Pancreas (tissue), 10 donors: ENCODE measurements around the gene CFAP299. TPM values are rescaled to one million over a fixed set of nuclear protein-coding genes. Genes with fewer than 3 reads are reported as not detected.
A peak's percentile ranks its signal among the peaks of the same experiment; 100 is the strongest.

Experiments
- ATAC-seq, 4 donors: fragments of 200-7000 bp; cut with Tn5 transposase; one replicate each; pipeline versions ENCODE4 v1.8.0 to v1.9.1; 2020; ENCODE audit warnings: mild to moderate bottlenecking in 4 of 4, moderate library complexity in 4 of 4
- DNase-seq, 6 donors: peaks; one replicate each; pipeline ENCODE4 v3.0.0-alpha.2; 2020
- FAIRE-seq: peaks from 2 replicates; lab custom pipeline; 2012; peaks lifted over from hg19 to GRCh38; lab: Jason Lieb, UNC
- H3K27ac ChIP-seq, 4 donors: fragments of 200-600 bp; sonication (generic); 1 replicate in 3 of 4; 2 replicates in 1 of 4; pipeline versions ENCODE4 v1.5.0 to v1.8.0; 2020
- H3K27me3 ChIP-seq, 4 donors: fragments of 200-600 bp; one replicate each; pipeline ENCODE4 v1.8.0; 2021
- H3K36me3 ChIP-seq, 3 donors: fragments of 200-600 bp; sonication (generic) in 1 of 3; one replicate each; pipeline versions ENCODE4 v1.5.0 to v1.8.0; 2020 to 2021
- H3K4me1 ChIP-seq, 3 donors: fragments of 200-600 bp; one replicate each; pipeline ENCODE4 v1.8.0; 2021
- H3K4me3 ChIP-seq, 4 donors: fragments of 200-600 bp; sonication (generic) in 2 of 4; one replicate each; pipeline versions ENCODE4 v1.5.0 to v1.8.0; 2020 to 2021
- H3K9me3 ChIP-seq, 4 donors: fragments of 200-600 bp; one replicate each; pipeline ENCODE4 v1.8.0; 2021
- WGBS, 2 donors: extraction: QIAGEN DNeasy Blood & Tissue Kit; methylation state at CpG; one replicate each; pipeline ENCODE4 v1.1.7; 2013; 5-methylcytosine and 5-hydroxymethylcytosine counted together
- intact Hi-C, 3 donors: fragments of 100-400 bp; cut with DNase I; formaldehyde crosslinking; loops; one replicate each; pipeline versions ENCODE4 v1.11.1 to v1.14.2; 2022
- polyA plus RNA-seq, 2 donors: library from polyadenylated mRNA; stranded (reverse); fragments of 200-250 nt; gene quantifications; one replicate each; pipeline ENCODE4 v1.2.3, GENCODE V29; 2013
- total RNA-seq, 6 donors: library from RNA; stranded (reverse); fragmentation: NEBNext Ultra II Directional in 4 of 6; extraction: Animal tissue kit (Norgen Biotek cat#: 25700) in 4 of 6; gene quantifications; one replicate each; pipeline versions ENCODE4 v1.2.1 to v1.2.4, GENCODE V29; 2021 to 2023
- TF ChIP-seq, protein P1 (sequence below), 4 donors: fragments of 200-600 bp; sonication (generic) in 3 of 4; IDR thresholded peaks; one replicate each; pipeline versions ENCODE4 v1.5.0 to v1.8.0; 2021; ENCODE audit warnings: antibody characterized with exemption in 4 of 4
- donor health status: healthy with polysubstance abuse.
- donor health status: DM: no; HTN: no; CAD: no; lungs with moderate emphysema.
- donor health status: DM: no; HTN: no; CAD: no.
- donor health status: control.
- donor health status: control.
- donor health status: Bipolar disorder and iron deficiency.
- donor health status: DM: yes; HTN: yes; CAD: no.
- donor health status: DM: no; HTN: no; CAD: no.
- donor health status: DM: no; HTN: no; CAD: no.
- donor health status: DM: yes; HTN: yes; CAD: no.

CFAP299 gene
- total and polyA plus RNA-seq, 8 donors, result 0.14 TPM; not detected in 7

DNA sequence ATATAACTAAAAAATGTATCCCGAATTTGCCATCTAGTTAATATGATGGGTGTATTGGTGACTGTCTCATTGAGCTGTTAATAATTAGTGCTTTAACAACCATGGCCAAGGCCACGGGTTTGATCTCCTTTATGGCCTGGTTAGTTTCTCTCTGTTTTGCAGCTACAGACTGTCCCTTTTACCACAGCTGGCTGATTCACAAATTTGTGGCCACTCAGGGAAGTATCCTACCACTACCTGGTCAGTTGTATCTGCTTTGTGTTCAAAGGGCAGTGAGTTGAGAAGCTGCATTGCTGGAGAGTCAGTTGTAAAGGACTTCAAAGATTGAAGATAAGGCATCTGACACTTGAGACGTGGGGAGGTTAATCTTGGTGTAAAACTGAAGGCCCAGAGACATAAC, 475.9 kb downstream of the CFAP299 start:
- Histone ChIP-seq H3K4me1 (no peaks in the 10 kb centered on the region), H3K4me3 (no peak overlapping the region), H3K27me3 (no peaks in the 10 kb centered on the region), H3K36me3 (no peaks in the 10 kb centered on the region), H3K9me3 (no peaks in the 10 kb centered on the region), H3K27ac (no peak overlapping the region)
- ATAC-seq (no peak), DNase-seq (no peak), FAIRE-seq (no peak)
- WGBS, 2 donors, result 19 to 20% methylated on average over 3 of the region's 3 CpGs
- TF ChIP-seq, protein P1, sequence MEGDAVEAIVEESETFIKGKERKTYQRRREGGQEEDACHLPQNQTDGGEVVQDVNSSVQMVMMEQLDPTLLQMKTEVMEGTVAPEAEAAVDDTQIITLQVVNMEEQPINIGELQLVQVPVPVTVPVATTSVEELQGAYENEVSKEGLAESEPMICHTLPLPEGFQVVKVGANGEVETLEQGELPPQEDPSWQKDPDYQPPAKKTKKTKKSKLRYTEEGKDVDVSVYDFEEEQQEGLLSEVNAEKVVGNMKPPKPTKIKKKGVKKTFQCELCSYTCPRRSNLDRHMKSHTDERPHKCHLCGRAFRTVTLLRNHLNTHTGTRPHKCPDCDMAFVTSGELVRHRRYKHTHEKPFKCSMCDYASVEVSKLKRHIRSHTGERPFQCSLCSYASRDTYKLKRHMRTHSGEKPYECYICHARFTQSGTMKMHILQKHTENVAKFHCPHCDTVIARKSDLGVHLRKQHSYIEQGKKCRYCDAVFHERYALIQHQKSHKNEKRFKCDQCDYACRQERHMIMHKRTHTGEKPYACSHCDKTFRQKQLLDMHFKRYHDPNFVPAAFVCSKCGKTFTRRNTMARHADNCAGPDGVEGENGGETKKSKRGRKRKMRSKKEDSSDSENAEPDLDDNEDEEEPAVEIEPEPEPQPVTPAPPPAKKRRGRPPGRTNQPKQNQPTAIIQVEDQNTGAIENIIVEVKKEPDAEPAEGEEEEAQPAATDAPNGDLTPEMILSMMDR (IDR thresholded peaks at IDR 0.05), result no peak
- intact Hi-C loops, result no loop called here

DNA sequence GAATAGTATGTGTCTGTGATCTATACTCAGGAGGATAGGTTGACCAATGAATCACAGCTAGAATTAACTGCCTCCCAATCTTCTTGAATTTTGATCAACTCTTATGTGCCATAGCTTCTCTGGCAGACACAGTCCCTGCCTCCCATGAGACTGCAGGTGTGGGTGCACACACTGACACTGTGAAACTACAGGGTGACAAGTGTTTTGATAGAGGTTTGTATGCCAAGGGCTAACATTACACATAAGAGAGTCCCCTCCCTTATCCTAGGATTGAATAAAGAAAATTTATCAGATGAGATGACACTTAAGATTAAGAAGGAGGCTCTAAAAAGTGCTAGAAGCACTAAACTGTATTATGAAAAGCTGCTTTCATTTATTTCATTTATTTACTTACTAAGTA, 476.6 kb downstream of the CFAP299 start:
- Histone ChIP-seq H3K36me3 (no peaks in the 10 kb centered on the region), H3K9me3 (no peaks in the 10 kb centered on the region), H3K27ac (no peak overlapping the region), H3K4me3 (no peak overlapping the region), H3K4me1 (no peaks in the 10 kb centered on the region), H3K27me3 (no peaks in the 10 kb centered on the region)
- TF ChIP-seq, protein P1 (IDR thresholded peaks at IDR 0.05), result no peak
- no peak for FAIRE-seq
- ATAC-seq, result peak in 1 of 4 donors; percentile 39
- intact Hi-C loops, result no loop called here
- DNase-seq, result no peak

DNA sequence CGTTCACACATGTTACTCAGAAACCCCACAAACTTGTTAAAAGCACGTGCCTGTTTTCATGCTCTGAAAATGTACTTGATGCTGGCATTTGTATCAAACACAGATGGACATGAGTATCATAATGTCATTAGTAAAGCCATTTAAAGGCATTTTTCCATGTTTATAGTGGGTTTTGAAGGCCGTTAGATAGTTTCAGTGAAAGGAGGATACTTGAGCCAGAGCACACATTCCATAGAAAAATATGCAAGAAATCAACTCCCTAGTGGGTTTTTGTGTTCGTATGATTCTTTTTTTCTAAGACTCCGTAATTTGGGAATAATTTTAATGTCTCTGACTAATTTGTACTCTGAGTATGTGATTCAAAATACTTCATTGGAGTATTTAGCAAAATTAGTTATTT, 478.7 kb downstream of the CFAP299 start:
- FAIRE-seq, result no peak
- H3K9me3 ChIP-seq, result no peaks in the 10 kb centered on the region
- no peaks in the 10 kb centered on the region for H3K36me3 ChIP-seq
- H3K4me3 ChIP-seq, result no peak overlapping the region
- TF ChIP-seq, protein P1 (IDR thresholded peaks at IDR 0.05), result no peak
- WGBS, 2 donors, result 44 to 57% methylated on average over 5 of the region's 5 CpGs
- intact Hi-C loops, result no loop called here
- no peak overlapping the region for H3K27ac ChIP-seq
- no peaks in the 10 kb centered on the region for H3K4me1 ChIP-seq
- no peak for ATAC-seq
- H3K27me3 ChIP-seq, result no peaks in the 10 kb centered on the region
- DNase-seq, result no peak

DNA sequence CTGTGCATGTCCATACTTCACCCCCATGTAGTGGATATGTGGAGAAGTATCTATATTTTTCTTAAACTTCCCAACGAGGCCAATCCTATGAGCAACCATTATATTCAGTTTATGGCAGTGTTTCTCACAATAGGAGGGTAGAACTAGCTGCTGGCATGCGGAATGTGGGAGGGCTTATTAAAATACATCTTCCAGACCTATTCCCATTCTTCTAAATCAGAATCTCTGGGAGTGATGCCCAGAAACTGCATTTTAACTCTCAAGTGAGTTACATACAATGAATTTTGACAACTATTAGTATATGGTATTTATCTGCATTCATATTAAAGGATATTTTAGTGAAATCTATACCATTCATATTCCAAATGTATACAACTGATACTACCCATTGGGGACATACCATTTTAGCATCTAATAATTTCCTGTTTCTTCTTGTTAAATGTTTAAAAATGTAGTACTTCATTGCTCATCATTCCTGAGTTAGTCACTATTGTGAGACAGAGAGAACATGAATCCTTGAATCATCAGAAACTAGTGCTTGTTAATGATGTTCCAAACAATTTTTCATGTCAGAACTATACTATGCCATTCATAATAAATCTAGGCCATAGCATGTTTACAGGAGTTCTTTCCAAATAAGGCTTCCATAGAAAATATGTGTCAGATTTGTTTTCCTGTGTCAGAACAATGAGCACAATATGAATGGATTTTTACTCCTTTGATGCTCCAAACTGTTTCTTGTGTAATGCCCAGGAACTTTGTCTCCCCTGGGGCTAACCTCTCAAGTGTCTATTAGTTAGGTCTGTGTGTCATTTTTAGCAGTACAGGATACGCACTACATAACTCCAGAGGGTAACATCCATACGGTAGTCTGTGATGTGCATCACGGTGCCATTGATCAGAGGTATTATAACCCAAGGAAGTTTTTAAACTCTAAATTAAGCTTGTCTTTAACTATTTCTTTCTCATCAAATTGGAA, 496.1 kb downstream of the CFAP299 start:
- FAIRE-seq (no peak), DNase-seq (no peak), ATAC-seq (no peak)
- no peak overlapping the region for H3K4me3 ChIP-seq
- no peak overlapping the region for H3K27ac ChIP-seq
- WGBS, 2 donors, result 53 to 73% methylated on average over 5 of the region's 5 CpGs
- no peaks in the 10 kb centered on the region for H3K4me1 ChIP-seq
- no peaks in the 10 kb centered on the region for H3K36me3 ChIP-seq
- H3K27me3 ChIP-seq, result no peaks in the 10 kb centered on the region
- no peaks in the 10 kb centered on the region for H3K9me3 ChIP-seq
- intact Hi-C loops, result no loop called here
- TF ChIP-seq, protein P1 (IDR thresholded peaks at IDR 0.05), result no peak

DNA sequence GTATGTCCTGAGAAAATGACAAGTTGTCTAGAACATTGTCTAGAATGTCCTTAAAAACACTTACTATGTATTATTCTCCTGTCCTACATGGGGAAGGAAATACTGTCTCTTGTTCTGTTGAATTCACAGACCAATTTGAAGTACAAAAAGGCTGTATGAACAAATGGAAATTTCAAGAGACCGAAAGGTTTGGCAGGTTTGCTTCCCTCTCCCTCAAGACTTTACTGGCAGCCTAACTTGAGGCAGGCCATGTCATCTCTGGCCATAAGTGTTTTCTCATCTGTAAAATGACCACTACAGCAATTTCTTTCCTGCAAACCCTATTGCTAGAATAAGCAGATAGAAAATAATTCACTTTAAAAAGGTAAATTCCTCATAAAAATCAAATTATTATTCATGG, 503.8 kb downstream of the CFAP299 start:
- no peak for FAIRE-seq

More for the DNA sequence above, 503.8 kb downstream of the CFAP299 start:
- intact Hi-C loops, result no loop called here
- ATAC-seq (no peak), DNase-seq (no peak)
- no peak overlapping the region for H3K4me3 ChIP-seq
- no peaks in the 10 kb centered on the region for H3K4me1 ChIP-seq
- no peak overlapping the region for H3K27ac ChIP-seq
- TF ChIP-seq, protein P1 (IDR thresholded peaks at IDR 0.05), result no peak
- no peaks in the 10 kb centered on the region for H3K27me3 ChIP-seq
- H3K36me3 ChIP-seq, result no peaks in the 10 kb centered on the region
- 66 to 79% methylated on average over 1 of the region's 1 CpG for WGBS, 2 donors
- H3K9me3 ChIP-seq, result no peaks in the 10 kb centered on the region
